A673 (cell line): ENCODE data around the gene C1orf35. TPM values are rescaled to one million over a fixed set of nuclear protein-coding genes. Genes with fewer than 3 reads are reported as not detected.

Source experiments
- BruUV-seq: library from RNA; stranded (reverse); fragments of 400-500 nt; replicated peaks from 2 replicates; lab custom pipeline; 2021; lab: Mats Ljungman, UMichigan
- CTCF ChIA-PET: fragments of 300-600 bp; sonication (Branson Sonifier 250); formaldehyde crosslinking; loops from one replicate; lab custom pipeline; 2022; ENCODE audit warnings: antibody characterized with exemption; lab: Charles Lee
- POLR2A ChIA-PET: fragments of 300-600 bp; sonication (Branson Sonifier 250); formaldehyde crosslinking; loops from one replicate; lab custom pipeline; 2022; ENCODE audit warnings: antibody characterized with exemption; ENCODE audit not compliant: low non-redundant PET; lab: Charles Lee
- DNase-seq: peaks from one replicate; pipeline ENCODE4 v3.0.0-alpha.2; 2015; ENCODE audit warnings: low spot score
- H3K27ac ChIP-seq: fragments of 200-600 bp; sonication (generic); 2 replicates; pipeline ENCODE4 v1.5.1; 2016; ENCODE audit warnings: mixed run types, low read depth, mild to moderate bottlenecking, mixed read lengths, antibody characterized with exemption, low read length; ENCODE audit not compliant: poor library complexity, severe bottlenecking
- H3K27me3 ChIP-seq: fragments of 200-600 bp; sonication (generic); replicated peaks from 2 replicates; pipeline ENCODE4 v1.6.1; 2017; ENCODE audit warnings: mixed run types, low read depth, mild to moderate bottlenecking, mixed read lengths, antibody characterized with exemption, low read length; ENCODE audit not compliant: insufficient read depth, poor library complexity
- H3K36me3 ChIP-seq: fragments of 200-600 bp; sonication (generic); 2 replicates; pipeline ENCODE4 v1.6.1; 2016; ENCODE audit warnings: mixed run types, mild to moderate bottlenecking, mixed read lengths, antibody characterized with exemption, low read length; ENCODE audit not compliant: insufficient read depth, poor library complexity, severe bottlenecking
- H3K4me1 ChIP-seq: fragments of 200-600 bp; sonication (generic); 2 replicates; pipeline ENCODE4 v1.6.1; 2017; ENCODE audit warnings: mixed run types, mild to moderate bottlenecking, mixed read lengths, antibody characterized with exemption, low read length; ENCODE audit not compliant: insufficient read depth, poor library complexity, severe bottlenecking
- H3K4me3 ChIP-seq: fragments of 200-600 bp; sonication (generic); 2 replicates; pipeline ENCODE4 v1.5.1; 2016; ENCODE audit warnings: low read depth, mixed run types, mild to moderate bottlenecking, mixed read lengths, low read length; ENCODE audit not compliant: poor library complexity, severe bottlenecking
- H3K9me3 ChIP-seq: fragments of 200-600 bp; sonication (generic); 2 replicates; pipeline ENCODE4 v1.6.1; 2016; ENCODE audit warnings: mixed run types, low read depth, mild to moderate bottlenecking, mixed read lengths, antibody characterized with exemption, low read length; ENCODE audit not compliant: poor library complexity, severe bottlenecking
- EZH2 ChIP-seq: fragments of 200-600 bp; sonication (generic); IDR thresholded peaks from 2 replicates; pipeline ENCODE4 v1.6.1; 2017; ENCODE audit warnings: borderline replicate concordance, low read depth, mild to moderate bottlenecking, mixed read lengths, antibody characterized with exemption, low read length; ENCODE audit not compliant: poor library complexity, severe bottlenecking
- intact Hi-C: fragments of 100-400 bp; cut with micrococcal nuclease; formaldehyde crosslinking; loops from one replicate; pipeline ENCODE4 v1.10.0; 2022; ENCODE audit not compliant: unreplicated experiment
- total RNA-seq: library from RNA; stranded (reverse); gene quantifications from 2 replicates; pipeline ENCODE4 v1.2.3, GENCODE V29; 2021
- TF ChIP-seq, protein P1 (sequence below): fragments of 300-800, 200-600 bp; sonication (generic); conservative IDR thresholded peaks from 2 replicates; pipeline ENCODE4 v1.5.1; 2017; ENCODE audit warnings: low read depth, mild to moderate bottlenecking, antibody characterized with exemption, low read length, moderate library complexity, mixed read lengths

C1orf35 gene
- total RNA-seq, 1 experiment from 2014 or later = 27.5 TPM

DNA sequence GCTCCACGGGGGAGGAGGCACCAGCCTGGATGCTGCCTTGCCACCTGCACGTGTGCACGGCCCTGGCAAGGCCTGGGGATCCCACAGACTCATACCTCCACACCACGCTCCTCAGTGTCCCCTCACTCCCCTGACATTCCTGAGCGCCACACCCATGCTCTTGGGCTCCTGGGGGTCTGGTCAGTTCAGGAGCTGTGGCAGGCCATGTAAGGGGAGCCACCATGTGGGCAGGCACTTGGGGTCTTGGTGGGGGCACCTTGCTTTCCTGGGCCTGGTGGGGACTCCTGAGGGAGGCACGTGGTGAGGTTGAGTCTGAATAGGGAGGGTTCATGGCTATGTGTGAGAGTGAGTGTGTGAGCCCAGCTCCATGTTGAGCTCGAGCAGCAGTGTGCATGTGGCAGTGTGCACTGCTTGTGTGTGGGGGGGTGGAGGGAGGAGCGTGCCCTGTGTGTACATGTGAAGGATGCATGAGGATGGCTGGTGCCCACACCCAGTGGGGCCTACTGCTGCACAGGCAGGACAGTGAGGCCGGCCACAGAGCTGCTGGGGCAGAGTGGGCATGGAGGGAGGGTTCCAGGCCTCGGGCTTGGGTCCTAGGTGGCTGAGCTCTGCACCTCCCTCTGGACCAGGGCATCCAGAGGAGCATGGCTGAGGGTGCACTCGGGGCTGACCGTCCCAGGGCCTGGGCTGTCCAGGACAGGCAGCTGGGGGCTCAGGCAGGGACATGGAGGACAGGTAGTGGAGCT, 48.2 kb upstream of the C1orf35 start:
- Histone ChIP-seq H3K27ac (no peak overlapping the region), H3K4me3 (no peak overlapping the region), H3K9me3 (no peaks in the 10 kb centered on the region), H3K4me1 (no peaks in the 10 kb centered on the region), H3K27me3 (no peaks in the 10 kb centered on the region), H3K36me3 (no peaks in the 10 kb centered on the region)
- no peak for DNase-seq
- no TSS peak for BruUV-seq
- intact Hi-C loops = no loop called here
- CTCF ChIA-PET = interaction anchor here (0.6 to 0.7 kb wide), 2 partner anchors 14 to 421 kb away, joined by 3 read pairs; no protein-coding TSS in a partner anchor
- POLR2A ChIA-PET = no interaction called here
- TF ChIP-seq EZH2 = no peak
- TF ChIP-seq, protein P1, sequence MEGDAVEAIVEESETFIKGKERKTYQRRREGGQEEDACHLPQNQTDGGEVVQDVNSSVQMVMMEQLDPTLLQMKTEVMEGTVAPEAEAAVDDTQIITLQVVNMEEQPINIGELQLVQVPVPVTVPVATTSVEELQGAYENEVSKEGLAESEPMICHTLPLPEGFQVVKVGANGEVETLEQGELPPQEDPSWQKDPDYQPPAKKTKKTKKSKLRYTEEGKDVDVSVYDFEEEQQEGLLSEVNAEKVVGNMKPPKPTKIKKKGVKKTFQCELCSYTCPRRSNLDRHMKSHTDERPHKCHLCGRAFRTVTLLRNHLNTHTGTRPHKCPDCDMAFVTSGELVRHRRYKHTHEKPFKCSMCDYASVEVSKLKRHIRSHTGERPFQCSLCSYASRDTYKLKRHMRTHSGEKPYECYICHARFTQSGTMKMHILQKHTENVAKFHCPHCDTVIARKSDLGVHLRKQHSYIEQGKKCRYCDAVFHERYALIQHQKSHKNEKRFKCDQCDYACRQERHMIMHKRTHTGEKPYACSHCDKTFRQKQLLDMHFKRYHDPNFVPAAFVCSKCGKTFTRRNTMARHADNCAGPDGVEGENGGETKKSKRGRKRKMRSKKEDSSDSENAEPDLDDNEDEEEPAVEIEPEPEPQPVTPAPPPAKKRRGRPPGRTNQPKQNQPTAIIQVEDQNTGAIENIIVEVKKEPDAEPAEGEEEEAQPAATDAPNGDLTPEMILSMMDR = no peak

DNA sequence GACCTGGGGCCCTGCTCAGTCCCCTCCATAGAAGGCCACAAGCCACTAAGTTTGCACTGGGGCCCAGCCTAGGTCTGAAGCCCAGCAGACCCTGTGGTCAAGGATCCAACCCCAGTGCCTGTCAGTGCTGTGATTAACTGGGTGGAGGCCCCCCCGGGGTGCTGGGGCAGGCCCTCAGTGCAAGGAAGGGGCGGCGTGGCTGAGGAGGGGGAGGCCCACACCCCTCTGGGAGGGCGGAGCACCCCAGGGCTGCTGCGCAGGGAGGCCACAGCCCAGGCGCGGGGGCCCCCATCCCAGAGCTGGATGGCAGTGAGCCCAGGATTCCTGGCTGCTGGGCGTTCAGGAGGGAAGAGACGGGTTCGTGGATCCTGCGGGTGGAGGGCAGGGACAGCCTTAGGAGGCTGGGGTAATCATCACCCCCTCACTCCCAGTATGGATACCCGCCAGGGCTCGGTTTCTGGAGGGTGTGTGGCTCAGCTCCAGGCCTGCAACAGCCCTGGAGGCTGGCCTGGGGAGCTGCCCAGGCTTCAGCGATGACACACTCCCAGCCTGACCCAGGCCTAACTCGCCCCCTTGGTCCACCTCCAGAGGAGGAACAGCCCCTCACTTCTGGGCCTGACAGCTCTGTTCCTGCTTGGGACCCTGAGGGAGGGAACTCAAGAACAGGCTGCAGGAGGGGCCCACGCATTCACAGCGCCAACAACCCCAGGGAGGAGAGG, 47.5 kb upstream of the C1orf35 start:
- Histone ChIP-seq H3K4me1 (no peaks in the 10 kb centered on the region), H3K27me3 (no peaks in the 10 kb centered on the region), H3K36me3 (no peaks in the 10 kb centered on the region), H3K9me3 (no peaks in the 10 kb centered on the region), H3K27ac (no peak overlapping the region), H3K4me3 (no peak overlapping the region)
- TF ChIP-seq EZH2 = no peak
- TF ChIP-seq, protein P1 = no peak
- ChIA-PET CTCF (no interaction called here), POLR2A (no interaction called here)
- intact Hi-C loops = no loop called here
- BruUV-seq = no TSS peak
- no peak for DNase-seq

DNA sequence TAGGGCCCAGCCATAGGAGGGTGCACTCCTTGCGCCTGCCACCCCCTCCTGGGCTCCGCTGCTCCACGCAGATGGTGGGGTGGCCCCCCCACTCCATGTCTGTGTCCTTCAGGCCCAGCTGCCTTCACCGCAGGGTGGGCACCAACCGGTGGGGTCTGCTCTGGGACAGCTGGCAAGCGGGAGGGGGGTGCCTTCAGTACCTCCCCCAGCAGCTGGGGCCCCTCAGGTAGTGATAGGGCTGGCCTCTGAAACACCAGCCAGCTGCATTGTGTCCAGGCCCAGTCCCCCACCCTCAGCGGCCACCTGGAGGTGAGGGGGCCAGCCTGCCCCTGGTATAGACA, 47.0 kb upstream of the C1orf35 start:
- Histone ChIP-seq H3K36me3 (no peaks in the 10 kb centered on the region), H3K27me3 (no peaks in the 10 kb centered on the region), H3K4me1 (no peaks in the 10 kb centered on the region), H3K27ac (no peak overlapping the region), H3K4me3 (no peak overlapping the region), H3K9me3 (no peaks in the 10 kb centered on the region)
- intact Hi-C loops = no loop called here
- DNase-seq = no peak
- POLR2A ChIA-PET = no interaction called here
- no TSS peak for BruUV-seq
- TF ChIP-seq, protein P1 = no peak
- TF ChIP-seq EZH2 = no peak
- CTCF ChIA-PET = no interaction called here
